ENCODE results near the gene PCNT.

DNA sequence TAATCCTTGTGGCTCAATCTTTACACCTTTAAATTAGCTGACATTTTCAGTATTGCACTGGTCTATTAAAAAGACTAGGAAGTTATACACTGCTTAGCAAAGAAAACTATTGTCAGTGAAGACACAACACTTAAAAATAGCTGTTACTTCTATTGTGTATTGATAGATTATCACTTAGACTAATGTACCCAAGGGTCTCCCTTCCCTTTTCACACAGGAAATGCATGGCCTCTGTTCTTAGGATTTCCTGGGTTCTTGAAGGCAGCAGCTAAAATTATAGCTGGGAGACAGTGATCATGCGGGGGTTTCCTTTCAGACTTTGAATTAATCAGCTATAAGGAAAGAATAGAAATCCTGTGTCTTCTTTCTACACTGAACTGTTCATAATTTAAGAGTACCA is 147.6 kb downstream of the PCNT start:
- TF ChIP-seq POLR2A (IDR thresholded peaks at IDR 0.05) = no peak
- no peak for TF ChIP-seq POLR2AphosphoS5 (IDR thresholded peaks at IDR 0.05)
- TF ChIP-seq, protein P1, sequence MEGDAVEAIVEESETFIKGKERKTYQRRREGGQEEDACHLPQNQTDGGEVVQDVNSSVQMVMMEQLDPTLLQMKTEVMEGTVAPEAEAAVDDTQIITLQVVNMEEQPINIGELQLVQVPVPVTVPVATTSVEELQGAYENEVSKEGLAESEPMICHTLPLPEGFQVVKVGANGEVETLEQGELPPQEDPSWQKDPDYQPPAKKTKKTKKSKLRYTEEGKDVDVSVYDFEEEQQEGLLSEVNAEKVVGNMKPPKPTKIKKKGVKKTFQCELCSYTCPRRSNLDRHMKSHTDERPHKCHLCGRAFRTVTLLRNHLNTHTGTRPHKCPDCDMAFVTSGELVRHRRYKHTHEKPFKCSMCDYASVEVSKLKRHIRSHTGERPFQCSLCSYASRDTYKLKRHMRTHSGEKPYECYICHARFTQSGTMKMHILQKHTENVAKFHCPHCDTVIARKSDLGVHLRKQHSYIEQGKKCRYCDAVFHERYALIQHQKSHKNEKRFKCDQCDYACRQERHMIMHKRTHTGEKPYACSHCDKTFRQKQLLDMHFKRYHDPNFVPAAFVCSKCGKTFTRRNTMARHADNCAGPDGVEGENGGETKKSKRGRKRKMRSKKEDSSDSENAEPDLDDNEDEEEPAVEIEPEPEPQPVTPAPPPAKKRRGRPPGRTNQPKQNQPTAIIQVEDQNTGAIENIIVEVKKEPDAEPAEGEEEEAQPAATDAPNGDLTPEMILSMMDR (IDR thresholded peaks at IDR 0.05) = no peak

All from breast epithelium (tissue), 3 donors.